SK-N-SH (cell line): ENCODE data around the gene SLCO2A1.
"Not testable (repeated sequence)": the region's sequence is repeated elsewhere in the genome, so short reads cannot be mapped to it uniquely, and the experiment has no call there.

ENCODE experiments used
- EP300 ChIP-seq, 2 experiments: IDR thresholded peaks; 2 replicates each; pipeline versions ENCODE4 v1.4.0 to v1.6.1; 2012; ENCODE audit warnings: borderline replicate concordance in 1 of 2, low read depth in 1 of 2, low read length in 1 of 2
- FOXM1 ChIP-seq: IDR thresholded peaks from 2 replicates; pipeline ENCODE4 v1.4.0; 2012; ENCODE audit warnings: low read depth, mild to moderate bottlenecking
- MAX ChIP-seq: IDR thresholded peaks from 2 replicates; pipeline ENCODE4 v1.4.0; 2012; ENCODE audit warnings: low read depth
- RAD21 ChIP-seq: IDR thresholded peaks from 2 replicates; pipeline ENCODE4 v1.6.1; 2012; ENCODE audit warnings: mild to moderate bottlenecking, low read length
- RCOR1 ChIP-seq: fragments of 150-350 bp; IDR thresholded peaks from 2 replicates; pipeline ENCODE4 v1.6.1; 2017; ENCODE audit warnings: antibody characterized with exemption, low read length
- RXRA ChIP-seq: IDR thresholded peaks from 2 replicates; pipeline ENCODE4 v1.4.0; 2012; ENCODE audit warnings: low read depth, mild to moderate bottlenecking, borderline replicate concordance
- SMC3 ChIP-seq: IDR thresholded peaks from 2 replicates; pipeline ENCODE4 v1.6.1; 2012; ENCODE audit warnings: low read depth, low read length, improper control_type of control experiment
- ZBTB33 ChIP-seq: IDR thresholded peaks from 2 replicates; pipeline ENCODE4 v1.4.0; 2012; ENCODE audit warnings: low read depth, borderline replicate concordance
- TF ChIP-seq, protein P1 (sequence below): fragments of 200-600 bp; sonication (generic); IDR thresholded peaks from 2 replicates; pipeline ENCODE4 v1.6.1; 2017; ENCODE audit warnings: antibody characterized with exemption, mild to moderate bottlenecking, moderate library complexity
- TF ChIP-seq, protein P2 (sequence below): fragments of 150-350 bp; IDR thresholded peaks from 2 replicates; pipeline ENCODE4 v1.6.1; 2016; ENCODE audit warnings: mild to moderate bottlenecking, low read depth, low read length

GRCh38 chr3:134070281-134070680 is 40.6 kb upstream of the SLCO2A1 start:
- TF ChIP-seq, protein P1, sequence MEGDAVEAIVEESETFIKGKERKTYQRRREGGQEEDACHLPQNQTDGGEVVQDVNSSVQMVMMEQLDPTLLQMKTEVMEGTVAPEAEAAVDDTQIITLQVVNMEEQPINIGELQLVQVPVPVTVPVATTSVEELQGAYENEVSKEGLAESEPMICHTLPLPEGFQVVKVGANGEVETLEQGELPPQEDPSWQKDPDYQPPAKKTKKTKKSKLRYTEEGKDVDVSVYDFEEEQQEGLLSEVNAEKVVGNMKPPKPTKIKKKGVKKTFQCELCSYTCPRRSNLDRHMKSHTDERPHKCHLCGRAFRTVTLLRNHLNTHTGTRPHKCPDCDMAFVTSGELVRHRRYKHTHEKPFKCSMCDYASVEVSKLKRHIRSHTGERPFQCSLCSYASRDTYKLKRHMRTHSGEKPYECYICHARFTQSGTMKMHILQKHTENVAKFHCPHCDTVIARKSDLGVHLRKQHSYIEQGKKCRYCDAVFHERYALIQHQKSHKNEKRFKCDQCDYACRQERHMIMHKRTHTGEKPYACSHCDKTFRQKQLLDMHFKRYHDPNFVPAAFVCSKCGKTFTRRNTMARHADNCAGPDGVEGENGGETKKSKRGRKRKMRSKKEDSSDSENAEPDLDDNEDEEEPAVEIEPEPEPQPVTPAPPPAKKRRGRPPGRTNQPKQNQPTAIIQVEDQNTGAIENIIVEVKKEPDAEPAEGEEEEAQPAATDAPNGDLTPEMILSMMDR: not testable (repeated sequence)
- not testable (repeated sequence) for TF ChIP-seq RAD21; SMC3; RCOR1; EP300 (IDR thresholded peaks at IDR 0.05; ENCODE audit: borderline replicate concordance in 1 of 2, low read depth in 1 of 2, low read length in 1 of 2); FOXM1; ZBTB33; RXRA; MAX
- TF ChIP-seq, protein P2, sequence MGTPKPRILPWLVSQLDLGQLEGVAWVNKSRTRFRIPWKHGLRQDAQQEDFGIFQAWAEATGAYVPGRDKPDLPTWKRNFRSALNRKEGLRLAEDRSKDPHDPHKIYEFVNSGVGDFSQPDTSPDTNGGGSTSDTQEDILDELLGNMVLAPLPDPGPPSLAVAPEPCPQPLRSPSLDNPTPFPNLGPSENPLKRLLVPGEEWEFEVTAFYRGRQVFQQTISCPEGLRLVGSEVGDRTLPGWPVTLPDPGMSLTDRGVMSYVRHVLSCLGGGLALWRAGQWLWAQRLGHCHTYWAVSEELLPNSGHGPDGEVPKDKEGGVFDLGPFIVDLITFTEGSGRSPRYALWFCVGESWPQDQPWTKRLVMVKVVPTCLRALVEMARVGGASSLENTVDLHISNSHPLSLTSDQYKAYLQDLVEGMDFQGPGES: not testable (repeated sequence)
